ENCODE data around the gene CCNI.

- TF ChIP-seq, protein P1, sequence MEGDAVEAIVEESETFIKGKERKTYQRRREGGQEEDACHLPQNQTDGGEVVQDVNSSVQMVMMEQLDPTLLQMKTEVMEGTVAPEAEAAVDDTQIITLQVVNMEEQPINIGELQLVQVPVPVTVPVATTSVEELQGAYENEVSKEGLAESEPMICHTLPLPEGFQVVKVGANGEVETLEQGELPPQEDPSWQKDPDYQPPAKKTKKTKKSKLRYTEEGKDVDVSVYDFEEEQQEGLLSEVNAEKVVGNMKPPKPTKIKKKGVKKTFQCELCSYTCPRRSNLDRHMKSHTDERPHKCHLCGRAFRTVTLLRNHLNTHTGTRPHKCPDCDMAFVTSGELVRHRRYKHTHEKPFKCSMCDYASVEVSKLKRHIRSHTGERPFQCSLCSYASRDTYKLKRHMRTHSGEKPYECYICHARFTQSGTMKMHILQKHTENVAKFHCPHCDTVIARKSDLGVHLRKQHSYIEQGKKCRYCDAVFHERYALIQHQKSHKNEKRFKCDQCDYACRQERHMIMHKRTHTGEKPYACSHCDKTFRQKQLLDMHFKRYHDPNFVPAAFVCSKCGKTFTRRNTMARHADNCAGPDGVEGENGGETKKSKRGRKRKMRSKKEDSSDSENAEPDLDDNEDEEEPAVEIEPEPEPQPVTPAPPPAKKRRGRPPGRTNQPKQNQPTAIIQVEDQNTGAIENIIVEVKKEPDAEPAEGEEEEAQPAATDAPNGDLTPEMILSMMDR (IDR thresholded peaks at IDR 0.05), result no peak
- no peak for TF ChIP-seq POLR2A (IDR thresholded peaks at IDR 0.05)
Measured at GRCh38 chr4:77025643-77026321, 50.0 kb downstream of the CCNI start.
